Measurements from ENCODE around the gene WDR64.
A peak's percentile ranks its signal among the peaks of the same experiment; 100 is the strongest.

WDR64 gene

DNA sequence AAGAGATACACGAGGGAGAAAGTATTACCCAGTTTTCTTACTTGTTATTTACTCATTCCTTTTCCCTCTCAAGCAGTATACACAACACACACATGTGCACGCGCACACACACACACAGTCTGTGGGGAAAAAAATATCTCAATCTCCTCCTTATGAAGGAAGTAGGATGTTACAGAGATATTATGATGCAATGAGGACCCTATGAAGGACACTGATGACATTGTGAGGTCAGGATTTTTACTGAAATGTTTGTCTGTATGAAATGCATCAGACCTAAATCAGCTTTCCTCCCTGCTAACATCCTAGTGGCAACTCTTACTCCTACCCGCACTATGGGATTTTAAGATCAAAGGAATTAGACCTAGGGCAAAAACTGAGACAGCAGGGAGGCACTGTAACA lies at the start of gene WDR64:
Gene WDR64 (plus strand): TSS at position 270 of the 400 bp plus-strand sequence. CDS start 204 bp downstream, outside the sequence.
- no peak for DNase-seq (ENCODE audit: low spot score)

GRCh38 chr1:241603731-241604245 lies 48.3 kb upstream of the WDR64 start:
- no peak for DNase-seq (ENCODE audit: low spot score)

- DNase-seq (ENCODE audit: low spot score): no peak
These were observed 46.8 kb upstream of the WDR64 start for GRCh38 chr1:241605146-241605805.

DNA sequence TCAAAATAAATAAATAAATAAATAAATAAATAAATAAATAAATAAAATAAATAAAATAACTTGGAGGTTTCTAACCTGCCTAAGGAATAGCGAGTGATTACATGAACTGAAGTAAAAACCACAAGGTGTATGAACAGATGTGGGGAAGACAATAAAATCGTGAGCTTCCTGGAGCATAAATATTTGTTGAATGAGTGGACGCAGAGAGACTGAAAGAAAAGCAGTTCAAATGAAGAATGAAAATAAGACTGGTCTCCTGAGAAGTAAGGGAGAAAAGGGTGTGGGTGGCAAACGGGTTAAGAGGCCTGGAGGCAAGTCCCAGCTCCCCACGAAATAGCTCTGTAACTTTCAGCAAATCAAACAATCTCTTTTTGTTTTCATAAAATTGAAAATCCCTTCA lies 45.5 kb upstream of the WDR64 start:
- DNase-seq (ENCODE audit: low spot score): no peak

- DNase-seq (ENCODE audit: low spot score): no peak
These were observed 44.6 kb upstream of the WDR64 start for GRCh38 chr1:241607497-241607896.

DNA sequence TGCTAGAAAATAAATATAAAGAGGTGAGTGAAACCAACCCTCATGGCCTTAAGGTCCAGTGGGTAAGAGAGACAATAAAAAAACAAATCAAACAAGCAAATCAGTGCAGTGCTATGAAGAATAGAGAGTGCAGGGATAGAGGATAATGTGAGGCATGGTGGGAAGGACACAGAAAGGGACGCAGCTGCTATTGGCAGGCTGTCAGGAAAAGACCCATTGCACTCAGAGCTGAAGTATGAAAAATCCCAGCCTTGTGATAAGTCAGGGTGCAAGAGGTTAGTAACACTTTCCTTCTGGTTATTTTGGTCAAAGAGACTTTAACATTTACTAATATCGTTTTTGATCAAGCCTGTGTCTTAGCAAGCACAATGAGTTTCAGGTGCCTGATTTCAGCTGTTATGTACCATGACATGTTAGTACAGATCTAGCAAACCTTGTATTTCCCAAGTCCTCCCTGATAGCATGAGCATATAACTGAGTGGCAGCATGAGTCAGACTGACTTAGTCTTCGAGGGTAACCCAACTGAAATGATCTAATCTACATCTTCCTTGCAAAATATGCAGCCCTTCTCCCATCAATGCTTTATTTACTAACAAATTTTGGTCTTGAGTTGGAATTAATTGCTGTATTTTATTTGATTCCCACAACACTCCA lies 43.6 kb upstream of the WDR64 start:
- DNase-seq (ENCODE audit: low spot score): no peak

GRCh38 chr1:241610056-241610815 lies 41.8 kb upstream of the WDR64 start:
- DNase-seq (ENCODE audit: low spot score): no peak

- DNase-seq (ENCODE audit: low spot score): no peak
These were observed 41.0 kb upstream of the WDR64 start for GRCh38 chr1:241611063-241611462.

DNA sequence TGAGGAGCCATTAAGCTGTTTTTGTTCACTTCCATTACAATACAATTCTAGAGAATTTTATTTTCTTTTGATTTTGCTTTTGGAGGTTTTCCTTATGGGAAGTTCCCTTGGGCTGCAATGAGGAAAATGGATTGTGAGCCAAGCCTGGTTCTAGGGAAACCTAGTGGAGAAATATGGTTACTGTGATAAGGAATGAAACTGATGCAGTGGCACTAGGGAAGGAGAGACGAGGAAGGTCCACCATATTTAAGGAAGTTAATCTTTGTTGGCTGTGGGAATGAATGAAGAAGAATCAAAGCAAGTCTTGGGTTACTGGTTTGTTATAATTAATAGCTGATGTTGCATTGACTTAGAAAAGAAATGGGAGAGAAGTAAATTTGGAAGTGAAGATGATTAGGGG lies 40.3 kb upstream of the WDR64 start:
- DNase-seq (ENCODE audit: low spot score): no peak

GRCh38 chr1:241612533-241613477 lies 39.3 kb upstream of the WDR64 start:
- peak; percentile 38 for DNase-seq (ENCODE audit: low spot score)

DNA sequence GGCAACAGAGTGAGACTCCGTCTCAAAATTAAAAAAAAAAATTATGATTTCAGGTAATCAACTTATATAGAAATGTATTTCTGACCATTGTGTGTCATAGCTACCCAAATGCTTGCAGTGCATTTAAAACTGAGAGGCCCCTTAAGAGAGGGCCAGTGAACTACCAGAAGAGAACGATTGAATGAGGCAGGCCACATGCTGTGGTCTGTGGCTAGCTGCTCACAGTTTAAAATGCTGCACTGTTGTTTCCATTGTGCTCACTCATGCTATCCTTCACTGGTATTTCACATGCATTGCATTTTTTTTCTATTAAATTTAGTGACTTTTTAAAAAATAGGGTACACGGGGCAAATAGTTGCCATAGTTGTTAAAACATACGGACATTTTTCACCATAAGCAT lies 37.9 kb upstream of the WDR64 start:
- no peak for DNase-seq (ENCODE audit: low spot score)

GRCh38 chr1:241614572-241614971 lies 37.5 kb upstream of the WDR64 start:
- DNase-seq (ENCODE audit: low spot score): no peak

GRCh38 chr1:241615043-241615974 lies 36.8 kb upstream of the WDR64 start:
- DNase-seq (ENCODE audit: low spot score): no peak

GRCh38 chr1:241617426-241617825 lies 34.7 kb upstream of the WDR64 start:
- no peak for DNase-seq (ENCODE audit: low spot score)

GRCh38 chr1:241622669-241623068 lies 29.4 kb upstream of the WDR64 start:
- no peak for DNase-seq (ENCODE audit: low spot score)

- DNase-seq (ENCODE audit: low spot score): no peak
These were observed 27.1 kb upstream of the WDR64 start for GRCh38 chr1:241624935-241625334.

GRCh38 chr1:241627453-241628259 lies 24.4 kb upstream of the WDR64 start:
- DNase-seq (ENCODE audit: low spot score): peak; percentile 28

- no peak for DNase-seq (ENCODE audit: low spot score)
These were observed 22.1 kb upstream of the WDR64 start for GRCh38 chr1:241630005-241630404.

GRCh38 chr1:241630476-241630875 lies 21.6 kb upstream of the WDR64 start:
- no peak for DNase-seq (ENCODE audit: low spot score)

- no peak for DNase-seq (ENCODE audit: low spot score)
These were observed 21.2 kb upstream of the WDR64 start for GRCh38 chr1:241630899-241631298.

Data from hepatic stellate cell (primary cell).